ENCODE measurements around the gene TGFBR3. TPM values are rescaled to one million over a fixed set of nuclear protein-coding genes. Genes with fewer than 3 reads are reported as not detected.

Gene TGFBR3
- total RNA-seq, result 10 to 100 TPM; 16.3 to 90.0 (median 54.7) TPM

DNA sequence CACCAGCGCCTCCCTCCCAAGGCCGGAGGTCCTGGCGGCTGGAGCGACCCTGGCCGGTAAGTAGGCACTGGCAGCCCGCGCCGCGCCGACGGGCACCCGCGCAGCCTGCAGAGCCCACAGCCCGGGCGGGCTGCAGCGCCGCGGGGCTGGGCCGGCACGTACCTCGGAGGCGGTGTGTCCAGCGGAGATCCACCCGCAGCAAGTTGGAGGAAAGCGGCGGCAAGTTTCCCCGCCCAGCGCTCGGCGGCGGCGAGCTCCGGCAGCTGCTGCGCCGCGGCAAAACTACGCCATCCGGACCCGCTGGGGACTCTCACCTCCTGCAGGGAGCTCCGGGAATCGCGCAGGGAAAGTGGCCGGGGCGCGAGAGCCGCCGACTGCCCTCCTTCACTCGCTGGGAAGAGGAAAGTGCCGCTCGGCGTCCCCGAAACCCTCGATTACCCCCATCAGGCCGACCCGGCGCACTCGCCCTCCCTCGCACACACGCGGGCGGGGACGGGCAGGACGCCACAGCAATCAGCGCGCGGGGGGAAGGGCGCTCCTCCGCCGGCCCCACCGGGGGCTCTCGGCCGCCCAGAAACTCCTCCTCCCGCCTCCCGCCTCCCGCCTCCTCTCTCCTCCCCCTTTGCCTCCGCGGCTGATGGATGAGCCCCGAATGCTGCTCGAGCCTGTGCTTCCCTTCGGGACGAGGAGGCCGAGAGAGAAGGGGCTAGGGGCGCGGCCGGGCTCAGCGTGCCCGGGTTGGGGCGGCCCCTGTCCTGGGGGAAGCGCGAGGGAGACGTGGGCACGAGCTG, at the start of gene TGFBR3:
Gene TGFBR3 (minus strand): TSS at position 436 of the 791 bp plus-strand sequence. CDS start 24,620 bp downstream, outside the sequence.
- peak; percentile 53 to 91 (median 90) for DNase-seq
- Histone ChIP-seq H3K9me3 (no peaks in the 10 kb centered on the region), H3K36me3 (no peaks in the 10 kb centered on the region), H3K4me3 (peak within 1 kb of the TSS; percentile 70 to 92 (median 76)), H3K27me3 (no peaks in the 10 kb centered on the region), H3K27ac (peak within 1 kb of the TSS; percentile 83 to 92 (median 87)), H3K4me1 (peaks cover 0 to 23% (median 5%) of the 10 kb centered on the region in 4 donors)
- TF ChIP-seq, protein P1, sequence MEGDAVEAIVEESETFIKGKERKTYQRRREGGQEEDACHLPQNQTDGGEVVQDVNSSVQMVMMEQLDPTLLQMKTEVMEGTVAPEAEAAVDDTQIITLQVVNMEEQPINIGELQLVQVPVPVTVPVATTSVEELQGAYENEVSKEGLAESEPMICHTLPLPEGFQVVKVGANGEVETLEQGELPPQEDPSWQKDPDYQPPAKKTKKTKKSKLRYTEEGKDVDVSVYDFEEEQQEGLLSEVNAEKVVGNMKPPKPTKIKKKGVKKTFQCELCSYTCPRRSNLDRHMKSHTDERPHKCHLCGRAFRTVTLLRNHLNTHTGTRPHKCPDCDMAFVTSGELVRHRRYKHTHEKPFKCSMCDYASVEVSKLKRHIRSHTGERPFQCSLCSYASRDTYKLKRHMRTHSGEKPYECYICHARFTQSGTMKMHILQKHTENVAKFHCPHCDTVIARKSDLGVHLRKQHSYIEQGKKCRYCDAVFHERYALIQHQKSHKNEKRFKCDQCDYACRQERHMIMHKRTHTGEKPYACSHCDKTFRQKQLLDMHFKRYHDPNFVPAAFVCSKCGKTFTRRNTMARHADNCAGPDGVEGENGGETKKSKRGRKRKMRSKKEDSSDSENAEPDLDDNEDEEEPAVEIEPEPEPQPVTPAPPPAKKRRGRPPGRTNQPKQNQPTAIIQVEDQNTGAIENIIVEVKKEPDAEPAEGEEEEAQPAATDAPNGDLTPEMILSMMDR (IDR thresholded peaks at IDR 0.05), result peak in 4 of 6 experiments; percentile 28 to 62 (median 60)
- peak; percentile 29 to 58 for TF ChIP-seq POLR2A (IDR thresholded peaks at IDR 0.05)

GRCh38 chr1:91929250-91929649, 43.3 kb upstream of the TGFBR3 start:
- H3K9me3 ChIP-seq, result no peaks in the 10 kb centered on the region
- no peaks in the 10 kb centered on the region for H3K4me1 ChIP-seq
- no peaks in the 10 kb centered on the region for H3K27me3 ChIP-seq
- DNase-seq, result no peak
- TF ChIP-seq POLR2A (IDR thresholded peaks at IDR 0.05), result no peak
- TF ChIP-seq, protein P1 (IDR thresholded peaks at IDR 0.05), result no peak
- H3K36me3 ChIP-seq, result no peaks in the 10 kb centered on the region
- no peak overlapping the region for H3K4me3 ChIP-seq
- no peak overlapping the region for H3K27ac ChIP-seq

- no peaks in the 10 kb centered on the region for H3K36me3 ChIP-seq
- H3K4me1 ChIP-seq, result no peaks in the 10 kb centered on the region
- H3K27me3 ChIP-seq, result no peaks in the 10 kb centered on the region
- no peak for TF ChIP-seq POLR2A (IDR thresholded peaks at IDR 0.05)
- TF ChIP-seq, protein P1 (IDR thresholded peaks at IDR 0.05), result no peak
- H3K9me3 ChIP-seq, result no peaks in the 10 kb centered on the region
- no peak overlapping the region for H3K4me3 ChIP-seq
- DNase-seq, result no peak
- H3K27ac ChIP-seq, result no peak overlapping the region
These were observed 42.1 kb upstream of the TGFBR3 start for GRCh38 chr1:91928026-91928425.

GRCh38 chr1:91925644-91926435, 39.9 kb upstream of the TGFBR3 start:
- Histone ChIP-seq H3K4me3 (no peak overlapping the region), H3K9me3 (no peaks in the 10 kb centered on the region), H3K27ac (no peak overlapping the region), H3K4me1 (no peaks in the 10 kb centered on the region), H3K36me3 (no peaks in the 10 kb centered on the region), H3K27me3 (no peaks in the 10 kb centered on the region)
- DNase-seq, result no peak
- no peak for TF ChIP-seq POLR2A (IDR thresholded peaks at IDR 0.05)

DNA sequence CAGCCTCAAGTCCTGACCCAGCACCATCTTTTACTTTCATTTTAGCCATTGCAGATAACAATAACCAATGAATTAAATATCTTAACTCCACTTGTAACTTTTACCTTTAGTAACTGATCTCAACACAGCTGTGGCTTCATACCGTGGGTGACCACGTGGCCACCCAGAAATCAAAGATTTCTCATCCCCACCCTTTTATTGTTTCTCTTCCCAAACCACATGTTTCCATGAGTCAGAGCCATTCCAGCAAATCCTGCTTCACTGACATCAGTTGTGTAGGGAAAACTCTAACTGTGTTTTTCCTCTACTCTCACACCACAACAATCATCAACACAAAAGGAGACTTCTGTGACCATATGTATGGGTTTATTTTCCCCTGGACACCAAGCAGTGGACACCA, 38.2 kb upstream of the TGFBR3 start:
- TF ChIP-seq, protein P1 (IDR thresholded peaks at IDR 0.05), result no peak
- no peak for TF ChIP-seq POLR2A (IDR thresholded peaks at IDR 0.05)
- Histone ChIP-seq H3K4me3 (no peak overlapping the region), H3K27me3 (no peaks in the 10 kb centered on the region), H3K27ac (no peak overlapping the region), H3K4me1 (no peaks in the 10 kb centered on the region), H3K9me3 (no peaks in the 10 kb centered on the region), H3K36me3 (no peaks in the 10 kb centered on the region)
- DNase-seq, result no peak

DNA sequence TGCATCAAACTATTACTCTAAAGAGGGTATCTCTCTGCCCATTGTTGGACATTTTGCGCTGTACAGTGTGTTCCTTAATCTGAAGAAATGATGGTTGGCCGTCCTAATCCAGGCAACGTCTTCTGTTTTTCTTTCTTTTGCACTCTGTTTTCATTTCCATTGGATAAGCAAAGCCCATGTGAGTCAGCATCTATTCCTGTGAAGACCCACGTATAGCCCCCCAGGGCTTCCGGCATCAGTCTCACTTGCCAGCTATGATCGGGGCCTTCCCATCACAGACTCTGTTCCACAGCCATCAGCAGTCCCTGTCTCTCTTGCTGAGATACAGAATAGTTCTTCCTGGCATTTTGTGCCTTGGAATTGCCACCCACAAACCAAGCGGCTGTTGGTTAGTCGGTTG, 34.0 kb upstream of the TGFBR3 start:
- no peak for TF ChIP-seq POLR2A (IDR thresholded peaks at IDR 0.05)
- TF ChIP-seq, protein P1 (IDR thresholded peaks at IDR 0.05), result no peak
- Histone ChIP-seq H3K36me3 (no peaks in the 10 kb centered on the region), H3K27me3 (no peaks in the 10 kb centered on the region), H3K4me3 (no peak overlapping the region), H3K27ac (no peak overlapping the region), H3K9me3 (no peaks in the 10 kb centered on the region), H3K4me1 (no peaks in the 10 kb centered on the region)
- DNase-seq, result no peak

Measured in Peyer's patch (tissue), 4 donors.